Brain microvascular endothelial cell (primary cell): ENCODE results near the gene ARHGAP24.
A peak's percentile ranks its signal among the peaks of the same experiment; 100 is the strongest.

Experiments
- DNase-seq: peaks from one replicate; pipeline ENCODE4 v3.0.0-alpha.2; 2020
- H3K27ac ChIP-seq: fragments of 250-450 bp; sonication (Bioruptor Pico); 2 replicates; pipeline ENCODE4 v1.5.1; 2020; ENCODE audit warnings: mild to moderate bottlenecking, moderate library complexity
- H3K27me3 ChIP-seq: fragments of 250-450 bp; sonication (Bioruptor Pico); replicated peaks from 2 replicates; pipeline ENCODE4 v1.5.1; 2020; ENCODE audit warnings: mild to moderate bottlenecking
- H3K36me3 ChIP-seq: fragments of 250-450 bp; sonication (Bioruptor Pico); replicated peaks from 2 replicates; pipeline ENCODE4 v1.5.1; 2020; ENCODE audit warnings: mild to moderate bottlenecking
- H3K4me3 ChIP-seq: 2 replicates; pipeline ENCODE4 v1.5.1; 2011; ENCODE audit warnings: low read depth, mild to moderate bottlenecking, control low read depth, low read length, moderate library complexity
- CTCF ChIP-seq: IDR thresholded peaks from 2 replicates; pipeline ENCODE4 v1.5.1; 2011; ENCODE audit warnings: low read depth, mild to moderate bottlenecking, moderate library complexity, low read length, control low read depth, inconsistent platforms; ENCODE audit errors: missing control alignments
- in situ Hi-C: cut with HindIII; loops from 2 replicates; pipeline ENCODE4 v1.10.0; 2017; ENCODE audit warnings: low sequenced_read_pairs, low pct_ligation_motif_present

ARHGAP24 gene

DNA sequence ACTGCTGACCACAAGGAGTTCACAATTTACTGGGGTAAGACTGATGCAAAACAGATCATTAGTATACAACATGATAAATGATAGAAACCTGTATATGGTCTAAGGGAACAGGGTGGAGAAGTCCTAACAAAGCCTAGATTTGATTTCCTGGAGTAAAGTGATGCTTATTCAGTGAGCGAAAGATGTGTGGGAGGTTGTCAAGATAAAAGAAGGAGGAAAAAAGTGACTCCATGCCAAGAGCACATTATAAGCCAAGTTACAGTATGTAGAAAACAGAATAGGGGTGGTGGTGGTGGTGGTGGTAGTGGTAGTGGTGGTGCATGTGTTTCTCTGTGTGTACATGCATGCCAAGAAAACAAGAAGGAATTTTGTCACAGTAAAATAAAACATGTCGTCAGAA is 559.7 kb downstream of the ARHGAP24 start:
- H3K4me3 ChIP-seq: no peak overlapping the region
- TF ChIP-seq CTCF: no peak
- no peaks in the 10 kb centered on the region for H3K36me3 ChIP-seq
- in situ Hi-C loops: no loop called here
- H3K27me3 ChIP-seq: no peaks in the 10 kb centered on the region
- H3K27ac ChIP-seq: no peak overlapping the region
- DNase-seq: no peak

DNA sequence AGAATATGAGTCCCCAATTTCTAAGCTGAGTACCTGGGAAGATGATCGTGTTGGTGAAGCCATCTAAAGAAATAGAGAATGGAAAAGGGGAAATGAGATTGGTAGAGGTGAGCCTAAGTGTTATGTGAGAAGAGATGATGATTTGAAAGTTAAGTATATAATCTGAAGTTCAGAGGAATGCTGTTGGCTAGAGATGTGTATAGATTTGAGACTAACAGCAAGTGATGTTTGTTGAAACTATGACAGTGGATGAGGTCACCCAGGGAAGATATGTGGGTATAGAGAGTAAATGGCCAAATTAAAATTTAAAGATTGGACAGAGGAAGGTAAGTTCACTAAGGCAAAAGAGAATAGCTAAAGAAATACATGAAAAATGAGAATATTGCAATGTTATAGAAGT is 560.7 kb downstream of the ARHGAP24 start:
- in situ Hi-C loops: no loop called here
- no peak overlapping the region for H3K4me3 ChIP-seq
- no peak for TF ChIP-seq CTCF
- no peaks in the 10 kb centered on the region for H3K36me3 ChIP-seq
- H3K27me3 ChIP-seq: no peaks in the 10 kb centered on the region
- DNase-seq: no peak
- H3K27ac ChIP-seq: peak overlapping the region; percentile 5

DNA sequence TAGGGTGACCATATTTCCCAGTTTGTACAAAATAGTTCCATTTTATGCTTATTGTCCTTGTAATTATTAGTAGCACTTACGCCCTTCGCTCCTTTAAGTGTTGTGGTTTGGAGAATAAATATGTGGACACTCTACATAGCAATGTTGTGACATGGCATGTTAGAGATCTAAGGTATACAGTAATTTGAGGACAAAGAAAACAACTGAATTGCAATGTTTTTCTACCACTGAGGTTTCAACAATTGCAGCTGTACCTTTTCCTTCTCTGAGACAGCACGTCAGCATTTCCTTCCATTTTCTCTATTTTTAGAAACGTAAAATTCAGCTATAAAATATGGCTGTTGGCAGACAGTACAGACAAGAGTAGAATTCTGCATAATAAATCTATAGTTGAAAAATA is 561.8 kb downstream of the ARHGAP24 start:
- Histone ChIP-seq H3K4me3 (no peak overlapping the region), H3K27ac (peak overlapping the region; percentile 78), H3K27me3 (no peaks in the 10 kb centered on the region), H3K36me3 (no peaks in the 10 kb centered on the region)
- in situ Hi-C loops: no loop called here
- peak; percentile 50 for DNase-seq
- no peak for TF ChIP-seq CTCF

GRCh38 chr4:86038037-86038436 is 563.1 kb downstream of the ARHGAP24 start:
- H3K27me3 ChIP-seq: no peaks in the 10 kb centered on the region
- no peak overlapping the region for H3K27ac ChIP-seq
- no peaks in the 10 kb centered on the region for H3K36me3 ChIP-seq
- DNase-seq: no peak
- in situ Hi-C loops: no loop called here
- no peak for TF ChIP-seq CTCF
- H3K4me3 ChIP-seq: no peak overlapping the region

DNA sequence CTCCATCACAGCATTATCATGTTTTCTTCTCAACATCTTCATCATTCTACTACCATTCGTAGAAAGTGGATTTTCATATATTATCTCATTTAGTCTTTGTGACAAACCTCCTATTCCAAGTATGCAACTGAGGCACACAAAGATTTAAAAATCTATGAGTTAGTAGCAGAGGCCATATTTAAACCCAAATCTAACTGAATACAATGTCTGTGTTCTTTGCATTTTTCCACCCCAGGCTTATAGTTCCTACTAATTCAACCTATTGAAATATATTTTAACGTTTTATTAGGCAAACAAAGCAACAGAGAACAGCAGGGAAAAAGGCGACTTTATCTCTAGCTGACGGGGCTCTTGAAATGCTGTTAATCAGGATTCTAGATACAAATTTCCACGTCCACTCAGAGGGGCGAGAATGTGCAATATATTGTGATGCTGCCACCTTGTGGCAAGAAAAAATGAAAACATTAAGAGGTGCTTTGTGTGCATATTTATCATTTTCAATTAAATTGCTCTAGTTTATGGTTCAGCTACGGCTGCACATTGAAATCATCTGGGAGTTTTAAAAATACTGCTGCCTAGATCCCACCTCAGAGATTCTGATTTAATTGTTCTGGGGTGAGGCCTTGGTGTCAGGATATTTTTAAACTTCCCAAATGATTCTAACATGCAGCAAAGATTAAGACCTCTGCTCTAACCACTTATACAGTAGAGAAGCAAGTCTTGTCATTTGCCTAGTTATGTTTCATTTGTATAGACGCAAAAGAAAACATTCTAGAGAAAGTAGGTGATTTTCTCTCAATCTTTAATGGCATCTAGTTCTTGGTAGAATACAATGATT is 569.0 kb downstream of the ARHGAP24 start:
- no peak overlapping the region for H3K27ac ChIP-seq
- H3K4me3 ChIP-seq: no peak overlapping the region
- DNase-seq: peak; percentile 64
- peak; percentile 63 for TF ChIP-seq CTCF
- in situ Hi-C loops: no loop called here
- H3K27me3 ChIP-seq: no peaks in the 10 kb centered on the region
- no peaks in the 10 kb centered on the region for H3K36me3 ChIP-seq

DNA sequence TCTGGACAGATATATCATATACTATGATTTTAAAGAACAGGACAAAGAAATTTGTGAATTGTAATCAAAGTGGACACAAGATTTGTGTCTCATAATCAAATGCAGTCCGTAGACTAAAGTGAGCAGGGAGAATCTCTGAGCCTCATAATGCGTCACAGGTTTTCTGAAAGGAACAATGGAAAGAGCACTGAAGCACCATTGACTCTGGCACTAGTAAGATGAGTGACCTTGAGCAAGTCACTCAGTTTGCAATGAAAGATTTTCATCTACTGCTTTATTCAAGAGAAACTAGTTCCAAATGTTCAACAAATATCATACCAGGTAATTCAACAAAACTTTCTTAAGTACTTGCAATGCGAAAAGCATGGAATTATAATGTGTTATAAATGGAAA is 569.6 kb downstream of the ARHGAP24 start:
- no peak overlapping the region for H3K27ac ChIP-seq
- no peaks in the 10 kb centered on the region for H3K27me3 ChIP-seq
- H3K4me3 ChIP-seq: no peak overlapping the region
- H3K36me3 ChIP-seq: no peaks in the 10 kb centered on the region
- no peak for TF ChIP-seq CTCF
- in situ Hi-C loops: no loop called here
- DNase-seq: no peak
